Measurements from ENCODE around the gene PADI3.

DNA sequence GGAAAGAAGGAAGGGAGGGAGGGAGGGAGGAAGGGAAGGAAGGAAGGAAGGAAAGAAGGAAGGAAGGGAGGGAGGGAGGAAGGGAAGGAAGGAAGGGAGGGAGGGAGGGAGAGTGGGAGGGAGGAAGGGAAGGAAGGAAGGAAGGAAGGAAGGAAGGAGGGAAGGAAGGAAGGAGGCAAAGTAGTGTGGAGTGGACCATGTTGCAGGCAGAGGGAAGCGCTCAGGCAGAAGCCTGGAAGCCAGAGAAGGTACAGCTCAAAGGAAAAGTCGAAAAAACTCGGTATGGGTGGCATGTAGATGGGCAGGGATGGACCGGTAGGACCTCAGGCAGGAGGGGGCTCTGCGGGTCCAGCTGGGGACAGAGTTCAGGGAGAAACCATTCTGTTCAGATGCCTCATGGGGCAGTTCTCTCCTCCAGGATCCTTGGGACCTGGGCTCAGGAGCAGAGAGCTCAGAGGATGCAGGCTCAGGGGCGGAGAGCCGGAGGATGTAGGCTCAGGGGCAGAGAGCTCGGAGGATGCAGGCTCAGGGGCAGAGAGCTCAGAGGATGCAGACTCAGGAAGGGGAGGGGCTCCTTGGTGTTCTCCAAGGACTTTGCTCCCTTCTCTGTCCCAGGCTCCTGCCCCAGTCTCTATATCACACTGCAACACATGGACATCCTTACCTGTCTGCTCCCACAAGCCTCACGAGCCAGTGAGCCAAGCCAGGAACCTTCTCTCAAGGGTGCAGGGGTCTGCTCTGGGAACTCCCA lies 13.6 kb upstream of the PADI3 start:
- TF ChIP-seq, protein P1, sequence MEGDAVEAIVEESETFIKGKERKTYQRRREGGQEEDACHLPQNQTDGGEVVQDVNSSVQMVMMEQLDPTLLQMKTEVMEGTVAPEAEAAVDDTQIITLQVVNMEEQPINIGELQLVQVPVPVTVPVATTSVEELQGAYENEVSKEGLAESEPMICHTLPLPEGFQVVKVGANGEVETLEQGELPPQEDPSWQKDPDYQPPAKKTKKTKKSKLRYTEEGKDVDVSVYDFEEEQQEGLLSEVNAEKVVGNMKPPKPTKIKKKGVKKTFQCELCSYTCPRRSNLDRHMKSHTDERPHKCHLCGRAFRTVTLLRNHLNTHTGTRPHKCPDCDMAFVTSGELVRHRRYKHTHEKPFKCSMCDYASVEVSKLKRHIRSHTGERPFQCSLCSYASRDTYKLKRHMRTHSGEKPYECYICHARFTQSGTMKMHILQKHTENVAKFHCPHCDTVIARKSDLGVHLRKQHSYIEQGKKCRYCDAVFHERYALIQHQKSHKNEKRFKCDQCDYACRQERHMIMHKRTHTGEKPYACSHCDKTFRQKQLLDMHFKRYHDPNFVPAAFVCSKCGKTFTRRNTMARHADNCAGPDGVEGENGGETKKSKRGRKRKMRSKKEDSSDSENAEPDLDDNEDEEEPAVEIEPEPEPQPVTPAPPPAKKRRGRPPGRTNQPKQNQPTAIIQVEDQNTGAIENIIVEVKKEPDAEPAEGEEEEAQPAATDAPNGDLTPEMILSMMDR (IDR thresholded peaks at IDR 0.05; ENCODE audit: insufficient read depth, low read length), result no peak
- TF ChIP-seq POLR2AphosphoS5 (IDR thresholded peaks at IDR 0.05; ENCODE audit: low read depth) (no peak), GABPA (IDR thresholded peaks at IDR 0.05; ENCODE audit: low read depth) (no peak)
- TF ChIP-seq, protein P2, sequence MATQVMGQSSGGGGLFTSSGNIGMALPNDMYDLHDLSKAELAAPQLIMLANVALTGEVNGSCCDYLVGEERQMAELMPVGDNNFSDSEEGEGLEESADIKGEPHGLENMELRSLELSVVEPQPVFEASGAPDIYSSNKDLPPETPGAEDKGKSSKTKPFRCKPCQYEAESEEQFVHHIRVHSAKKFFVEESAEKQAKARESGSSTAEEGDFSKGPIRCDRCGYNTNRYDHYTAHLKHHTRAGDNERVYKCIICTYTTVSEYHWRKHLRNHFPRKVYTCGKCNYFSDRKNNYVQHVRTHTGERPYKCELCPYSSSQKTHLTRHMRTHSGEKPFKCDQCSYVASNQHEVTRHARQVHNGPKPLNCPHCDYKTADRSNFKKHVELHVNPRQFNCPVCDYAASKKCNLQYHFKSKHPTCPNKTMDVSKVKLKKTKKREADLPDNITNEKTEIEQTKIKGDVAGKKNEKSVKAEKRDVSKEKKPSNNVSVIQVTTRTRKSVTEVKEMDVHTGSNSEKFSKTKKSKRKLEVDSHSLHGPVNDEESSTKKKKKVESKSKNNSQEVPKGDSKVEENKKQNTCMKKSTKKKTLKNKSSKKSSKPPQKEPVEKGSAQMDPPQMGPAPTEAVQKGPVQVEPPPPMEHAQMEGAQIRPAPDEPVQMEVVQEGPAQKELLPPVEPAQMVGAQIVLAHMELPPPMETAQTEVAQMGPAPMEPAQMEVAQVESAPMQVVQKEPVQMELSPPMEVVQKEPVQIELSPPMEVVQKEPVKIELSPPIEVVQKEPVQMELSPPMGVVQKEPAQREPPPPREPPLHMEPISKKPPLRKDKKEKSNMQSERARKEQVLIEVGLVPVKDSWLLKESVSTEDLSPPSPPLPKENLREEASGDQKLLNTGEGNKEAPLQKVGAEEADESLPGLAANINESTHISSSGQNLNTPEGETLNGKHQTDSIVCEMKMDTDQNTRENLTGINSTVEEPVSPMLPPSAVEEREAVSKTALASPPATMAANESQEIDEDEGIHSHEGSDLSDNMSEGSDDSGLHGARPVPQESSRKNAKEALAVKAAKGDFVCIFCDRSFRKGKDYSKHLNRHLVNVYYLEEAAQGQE (IDR thresholded peaks at IDR 0.05; ENCODE audit: insufficient replicate concordance, low read depth), result no peak
